Nephron progenitor cell (in vitro differentiated cells): ENCODE results near the gene SOX3.
A peak's percentile ranks its signal among the peaks of the same experiment; 100 is the strongest.

Experiments used
- DNase-seq: peaks from one replicate; pipeline ENCODE4 v3.0.0; 2021
- H3K27ac Mint-ChIP-seq: 2 replicates; pipeline ENCODE4 v1.8.0; 2021; ENCODE audit warnings: mild to moderate bottlenecking, moderate library complexity, mixed read lengths
- H3K27me3 Mint-ChIP-seq: 2 replicates; pipeline ENCODE4 v1.8.0; 2021; ENCODE audit warnings: mild to moderate bottlenecking, low read depth, mixed read lengths; ENCODE audit not compliant: poor library complexity
- H3K36me3 Mint-ChIP-seq: 2 replicates; pipeline ENCODE4 v1.8.0; 2021; ENCODE audit warnings: low read depth, mixed read lengths
- H3K4me1 Mint-ChIP-seq: 2 replicates; pipeline ENCODE4 v1.8.0; 2021; ENCODE audit warnings: mixed read lengths
- H3K4me3 Mint-ChIP-seq: 2 replicates; pipeline ENCODE4 v1.8.0; 2021; ENCODE audit warnings: mild to moderate bottlenecking, moderate library complexity, mixed read lengths
- H3K9me3 Mint-ChIP-seq: 2 replicates; pipeline ENCODE4 v1.8.0; 2021; ENCODE audit warnings: mild to moderate bottlenecking, moderate library complexity, mixed read lengths
- TF ChIP-seq, protein P1 (sequence below): fragments of 200-600 bp; sonication (generic); IDR thresholded peaks from 2 replicates; pipeline ENCODE4 v1.5.0; 2021; ENCODE audit warnings: antibody characterized with exemption

Gene SOX3

GRCh38 chrX:140504371-140505324, at the start of gene SOX3:
SOX3 (minus strand) TSS chrX:140505069; CDS start chrX:140505060, 9 bp downstream.
- TF ChIP-seq, protein P1, sequence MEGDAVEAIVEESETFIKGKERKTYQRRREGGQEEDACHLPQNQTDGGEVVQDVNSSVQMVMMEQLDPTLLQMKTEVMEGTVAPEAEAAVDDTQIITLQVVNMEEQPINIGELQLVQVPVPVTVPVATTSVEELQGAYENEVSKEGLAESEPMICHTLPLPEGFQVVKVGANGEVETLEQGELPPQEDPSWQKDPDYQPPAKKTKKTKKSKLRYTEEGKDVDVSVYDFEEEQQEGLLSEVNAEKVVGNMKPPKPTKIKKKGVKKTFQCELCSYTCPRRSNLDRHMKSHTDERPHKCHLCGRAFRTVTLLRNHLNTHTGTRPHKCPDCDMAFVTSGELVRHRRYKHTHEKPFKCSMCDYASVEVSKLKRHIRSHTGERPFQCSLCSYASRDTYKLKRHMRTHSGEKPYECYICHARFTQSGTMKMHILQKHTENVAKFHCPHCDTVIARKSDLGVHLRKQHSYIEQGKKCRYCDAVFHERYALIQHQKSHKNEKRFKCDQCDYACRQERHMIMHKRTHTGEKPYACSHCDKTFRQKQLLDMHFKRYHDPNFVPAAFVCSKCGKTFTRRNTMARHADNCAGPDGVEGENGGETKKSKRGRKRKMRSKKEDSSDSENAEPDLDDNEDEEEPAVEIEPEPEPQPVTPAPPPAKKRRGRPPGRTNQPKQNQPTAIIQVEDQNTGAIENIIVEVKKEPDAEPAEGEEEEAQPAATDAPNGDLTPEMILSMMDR = no peak
- H3K36me3 Mint-ChIP-seq = no peaks in the 10 kb centered on the region
- H3K9me3 Mint-ChIP-seq = peaks cover 18% of the 10 kb centered on the region
- H3K27ac Mint-ChIP-seq = no peak within 1 kb of the TSS
- H3K4me1 Mint-ChIP-seq = peaks cover 58% of the 10 kb centered on the region
- peaks cover 94% of the 10 kb centered on the region for H3K27me3 Mint-ChIP-seq
- no peak for DNase-seq
- peak within 1 kb of the TSS; percentile 71 for H3K4me3 Mint-ChIP-seq

DNA sequence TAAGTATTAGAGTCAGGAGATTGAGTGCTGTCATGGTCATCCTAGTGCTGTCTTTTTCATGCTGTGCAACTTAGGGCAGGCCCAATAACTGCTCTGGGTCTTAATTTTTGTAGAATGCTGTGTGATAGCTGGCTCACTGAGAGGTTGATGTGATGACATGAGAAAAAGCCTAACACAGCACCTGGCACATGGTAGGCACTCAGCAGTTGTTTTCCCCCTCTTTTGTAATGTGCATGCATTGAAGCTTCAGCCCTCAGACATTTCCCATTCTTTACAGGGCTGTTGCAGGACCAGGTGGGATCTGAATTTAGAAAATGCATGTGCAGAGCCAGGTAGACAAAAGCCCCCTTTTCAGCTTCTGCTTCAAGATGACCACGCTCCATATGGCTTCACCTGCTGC, 44.1 kb upstream of the SOX3 start:
- Mint-ChIP-seq H3K9me3 (no peaks in the 10 kb centered on the region), H3K36me3 (no peaks in the 10 kb centered on the region), H3K27me3 (peaks cover 6% of the 10 kb centered on the region), H3K27ac (no peak overlapping the region), H3K4me1 (no peaks in the 10 kb centered on the region), H3K4me3 (no peak overlapping the region)
- TF ChIP-seq, protein P1 = no peak
- DNase-seq = no peak

- no peaks in the 10 kb centered on the region for H3K36me3 Mint-ChIP-seq
- H3K4me1 Mint-ChIP-seq = peaks cover 4% of the 10 kb centered on the region
- H3K27me3 Mint-ChIP-seq = peaks cover 4% of the 10 kb centered on the region
- no peak overlapping the region for H3K4me3 Mint-ChIP-seq
- no peak overlapping the region for H3K27ac Mint-ChIP-seq
- no peaks in the 10 kb centered on the region for H3K9me3 Mint-ChIP-seq
- DNase-seq = no peak
- TF ChIP-seq, protein P1 = no peak
Measured at GRCh38 chrX:140526171-140526570, 21.3 kb upstream of the SOX3 start.

GRCh38 chrX:140525448-140525847, 20.6 kb upstream of the SOX3 start:
- Mint-ChIP-seq H3K9me3 (no peaks in the 10 kb centered on the region), H3K27ac (no peak overlapping the region), H3K4me3 (no peak overlapping the region), H3K27me3 (peaks cover 4% of the 10 kb centered on the region), H3K36me3 (no peaks in the 10 kb centered on the region), H3K4me1 (peaks cover 4% of the 10 kb centered on the region)
- DNase-seq = no peak
- TF ChIP-seq, protein P1 = no peak

DNA sequence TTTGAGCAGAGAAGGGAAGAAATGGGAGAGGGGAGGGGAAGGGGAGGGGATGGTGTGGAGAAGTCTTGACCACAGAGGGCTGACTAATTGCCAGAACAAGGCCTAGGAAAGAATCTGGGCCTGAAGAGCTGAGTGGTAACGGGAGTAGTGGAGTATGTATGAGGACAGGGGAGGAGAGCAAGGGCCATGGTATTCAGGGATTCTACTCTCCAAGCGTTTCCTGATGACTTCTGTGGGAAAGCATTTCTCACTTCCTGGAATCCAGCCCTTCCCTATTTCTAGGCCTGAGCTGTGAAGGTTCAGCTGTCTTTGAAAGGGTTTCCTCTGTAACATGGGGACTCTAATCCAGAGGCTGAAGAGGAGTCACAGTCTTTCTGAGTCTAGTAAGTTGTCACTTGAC, 19.7 kb upstream of the SOX3 start:
- peaks cover 11% of the 10 kb centered on the region for H3K27me3 Mint-ChIP-seq
- TF ChIP-seq, protein P1 = no peak
- peaks cover 4% of the 10 kb centered on the region for H3K4me1 Mint-ChIP-seq
- H3K9me3 Mint-ChIP-seq = no peaks in the 10 kb centered on the region
- H3K4me3 Mint-ChIP-seq = no peak overlapping the region
- no peak for DNase-seq
- H3K27ac Mint-ChIP-seq = no peak overlapping the region
- H3K36me3 Mint-ChIP-seq = no peaks in the 10 kb centered on the region

GRCh38 chrX:140521393-140521792, 16.5 kb upstream of the SOX3 start:
- H3K27me3 Mint-ChIP-seq = peaks cover 23% of the 10 kb centered on the region
- H3K4me1 Mint-ChIP-seq = peaks cover 4% of the 10 kb centered on the region
- TF ChIP-seq, protein P1 = no peak

More at GRCh38 chrX:140521393-140521792, 16.5 kb upstream of the SOX3 start:
- H3K27ac Mint-ChIP-seq = no peak overlapping the region
- no peak for DNase-seq
- H3K36me3 Mint-ChIP-seq = no peaks in the 10 kb centered on the region
- H3K4me3 Mint-ChIP-seq = no peak overlapping the region
- H3K9me3 Mint-ChIP-seq = no peaks in the 10 kb centered on the region
